Measurements from ENCODE around the gene TRPT1.

The TRPT1 gene

GRCh38 chr11:64261556-64262080, 35.6 kb upstream of the TRPT1 start:
- H3K4me3 ChIP-seq (ENCODE audit: low read depth, low read length, poor library complexity, severe bottlenecking): no peak overlapping the region
- H3K36me3 ChIP-seq (ENCODE audit: insufficient read depth, low read length): peaks cover 37% of the 10 kb centered on the region
- H3K79me2 ChIP-seq (ENCODE audit: insufficient read depth, low read length): no peaks in the 10 kb centered on the region
- no peak overlapping the region for H3K27ac ChIP-seq (ENCODE audit: low read depth, low read length, poor library complexity, severe bottlenecking)
- no peaks in the 10 kb centered on the region for H3K9me2 ChIP-seq (ENCODE audit: low read depth, low read length)
- H3K27me3 ChIP-seq (ENCODE audit: insufficient read depth, low read length): no peaks in the 10 kb centered on the region
- no peak for TF ChIP-seq CTCF (IDR thresholded peaks at IDR 0.05; ENCODE audit: low read length)
- no peak for TF ChIP-seq EZH2 (IDR thresholded peaks at IDR 0.05; ENCODE audit: borderline replicate concordance, low read length)
- H3K9ac ChIP-seq (ENCODE audit: low read length): no peak overlapping the region
- no peaks in the 10 kb centered on the region for H3K9me3 ChIP-seq (ENCODE audit: low read length)
- no peak overlapping the region for H2AFZ ChIP-seq (ENCODE audit: low read length)
- H3F3A ChIP-seq (ENCODE audit: insufficient read depth, low read length): no peaks in the 10 kb centered on the region
- H4K20me1 ChIP-seq (ENCODE audit: insufficient read depth, low read length): no peaks in the 10 kb centered on the region
- no peaks in the 10 kb centered on the region for H3K4me1 ChIP-seq (ENCODE audit: insufficient read depth, low read length, severe bottlenecking)
- H3K4me2 ChIP-seq (ENCODE audit: low read length): no peak overlapping the region

GRCh38 chr11:64260147-64260708, 34.2 kb upstream of the TRPT1 start:
- H3K9me2 ChIP-seq (ENCODE audit: low read depth, low read length): no peaks in the 10 kb centered on the region
- H3K36me3 ChIP-seq (ENCODE audit: insufficient read depth, low read length): peaks cover 37% of the 10 kb centered on the region
- H3K4me3 ChIP-seq (ENCODE audit: low read depth, low read length, poor library complexity, severe bottlenecking): no peak overlapping the region
- H3K9ac ChIP-seq (ENCODE audit: low read length): no peak overlapping the region
- no peaks in the 10 kb centered on the region for H4K20me1 ChIP-seq (ENCODE audit: insufficient read depth, low read length)
- no peaks in the 10 kb centered on the region for H3K9me3 ChIP-seq (ENCODE audit: low read length)
- H3K4me1 ChIP-seq (ENCODE audit: insufficient read depth, low read length, severe bottlenecking): no peaks in the 10 kb centered on the region
- H3F3A ChIP-seq (ENCODE audit: insufficient read depth, low read length): no peaks in the 10 kb centered on the region
- H2AFZ ChIP-seq (ENCODE audit: low read length): no peak overlapping the region
- TF ChIP-seq CTCF (IDR thresholded peaks at IDR 0.05; ENCODE audit: low read length) (no peak), EZH2 (IDR thresholded peaks at IDR 0.05; ENCODE audit: borderline replicate concordance, low read length) (no peak)
- no peaks in the 10 kb centered on the region for H3K27me3 ChIP-seq (ENCODE audit: insufficient read depth, low read length)
- no peaks in the 10 kb centered on the region for H3K79me2 ChIP-seq (ENCODE audit: insufficient read depth, low read length)
- H3K4me2 ChIP-seq (ENCODE audit: low read length): no peak overlapping the region
- H3K27ac ChIP-seq (ENCODE audit: low read depth, low read length, poor library complexity, severe bottlenecking): no peak overlapping the region

- Histone ChIP-seq H3K36me3 (ENCODE audit: insufficient read depth, low read length) (peaks cover 41% of the 10 kb centered on the region), H3K9ac (ENCODE audit: low read length) (no peak overlapping the region), H4K20me1 (ENCODE audit: insufficient read depth, low read length) (no peaks in the 10 kb centered on the region), H2AFZ (ENCODE audit: low read length) (no peak overlapping the region), H3K27me3 (ENCODE audit: insufficient read depth, low read length) (no peaks in the 10 kb centered on the region), H3K4me2 (ENCODE audit: low read length) (no peak overlapping the region), H3K9me2 (ENCODE audit: low read depth, low read length) (no peaks in the 10 kb centered on the region), H3K9me3 (ENCODE audit: low read length) (no peaks in the 10 kb centered on the region), H3K27ac (ENCODE audit: low read depth, low read length, poor library complexity, severe bottlenecking) (no peak overlapping the region), H3K79me2 (ENCODE audit: insufficient read depth, low read length) (no peaks in the 10 kb centered on the region), H3K4me1 (ENCODE audit: insufficient read depth, low read length, severe bottlenecking) (no peaks in the 10 kb centered on the region), H3K4me3 (ENCODE audit: low read depth, low read length, poor library complexity, severe bottlenecking) (no peak overlapping the region), H3F3A (ENCODE audit: insufficient read depth, low read length) (no peaks in the 10 kb centered on the region)
- no peak for TF ChIP-seq CTCF (IDR thresholded peaks at IDR 0.05; ENCODE audit: low read length)
- no peak for TF ChIP-seq EZH2 (IDR thresholded peaks at IDR 0.05; ENCODE audit: borderline replicate concordance, low read length)
These were observed 33.6 kb upstream of the TRPT1 start for GRCh38 chr11:64259533-64260067.
